Transverse colon (tissue), 4 donors: ENCODE results near the gene LCN2. TPM values are rescaled to one million over a fixed set of nuclear protein-coding genes. Genes with fewer than 3 reads are reported as not detected.

ENCODE experiments used
- DNase-seq: peaks from one replicate; pipeline ENCODE4 v3.0.0-alpha.2; 2019
- H3K27ac ChIP-seq, 4 donors: fragments of 200-600 bp; sonication (generic); 2 replicates each; pipeline ENCODE4 v1.5.1; 2016 to 2018; ENCODE audit warnings: inconsistent platforms in 4 of 4
- H3K27me3 ChIP-seq: fragments of 200-600 bp; sonication (generic); 2 replicates; pipeline ENCODE4 v1.5.1; 2017; ENCODE audit warnings: inconsistent platforms
- H3K36me3 ChIP-seq, 4 donors: fragments of 200-600 bp; sonication (generic); 2 replicates each; pipeline ENCODE4 v1.5.1; 2017 to 2019; ENCODE audit warnings: inconsistent platforms in 4 of 4
- H3K4me1 ChIP-seq, 4 donors: fragments of 200-600 bp; sonication (generic); 2 replicates each; pipeline ENCODE4 v1.5.1; 2017 to 2020; ENCODE audit warnings: inconsistent platforms in 4 of 4
- H3K4me3 ChIP-seq, 4 donors: fragments of 200-600 bp; sonication (generic); 1 replicate in 1 of 4; 2 replicates in 3 of 4; pipeline versions ENCODE4 v1.5.1 to v1.6.1; 2017 to 2019; ENCODE audit warnings: inconsistent platforms in 4 of 4
- H3K9me3 ChIP-seq, 2 donors: fragments of 200-600 bp; sonication (generic); 2 replicates each; pipeline ENCODE4 v1.5.1; 2017 to 2019; ENCODE audit warnings: inconsistent platforms in 2 of 2
- EP300 ChIP-seq: sonication (generic); formaldehyde crosslinking; IDR thresholded peaks from one replicate; pipeline ENCODE4 v1.6.1; 2017; ENCODE audit warnings: antibody characterized with exemption, low read depth
- POLR2A ChIP-seq: fragments of 450-650 bp; IDR thresholded peaks from one replicate; pipeline ENCODE4 v1.6.1; 2016; ENCODE audit warnings: antibody characterized with exemption, mild to moderate bottlenecking, moderate library complexity
- POLR2AphosphoS5 ChIP-seq, 3 donors: sonication (generic); formaldehyde crosslinking; IDR thresholded peaks; one replicate each; pipeline ENCODE4 v1.6.1; 2016; ENCODE audit warnings: antibody characterized with exemption in 3 of 3
- WGBS, 2 donors: methylation state at CpG; one replicate each; pipeline ENCODE4 v1.1.5; 2018; ENCODE audit warnings: low coverage in 1 of 2; 5-methylcytosine and 5-hydroxymethylcytosine counted together
- in situ Hi-C, 4 donors: fragments of 200-750 bp; cut with MboI; loops; one replicate each; pipeline versions ENCODE4 v1.15.0 to v1.15.1; 2017; ENCODE audit warnings: low sequenced_read_pairs in 3 of 4, low pct_ligation_motif_present in 1 of 4, low pct_unique_long_range_greater_than_20kb in 1 of 4
- intact Hi-C: fragments of 100-400 bp; cut with DNase I; formaldehyde crosslinking; loops from one replicate; pipeline ENCODE4 v1.15.1; 2023; ENCODE audit warnings: low total_unique reads
- total RNA-seq, 4 donors: library from RNA; depleted of rRNA; stranded (reverse); fragments of >200 nt; gene quantifications; one replicate each; pipeline ENCODE4 v1.1.0, GENCODE V29; 2016
- TF ChIP-seq, protein P1 (sequence below), 5 experiments: fragments of 200-600 bp in 3 of 5; fragments of 450-650 bp in 2 of 5; sonication (generic) in 3 of 5; IDR thresholded peaks; 1 replicate in 2 of 5; 2 replicates in 3 of 5; pipeline ENCODE4 v1.5.1; 2016 to 2017; ENCODE audit warnings: antibody characterized with exemption in 5 of 5, inconsistent platforms in 3 of 5, mild to moderate bottlenecking in 2 of 5, moderate library complexity in 1 of 5

LCN2 gene
- total RNA-seq, 4 donors from 2014 or later = 8.6 to 115 (median 37.3) TPM

DNA sequence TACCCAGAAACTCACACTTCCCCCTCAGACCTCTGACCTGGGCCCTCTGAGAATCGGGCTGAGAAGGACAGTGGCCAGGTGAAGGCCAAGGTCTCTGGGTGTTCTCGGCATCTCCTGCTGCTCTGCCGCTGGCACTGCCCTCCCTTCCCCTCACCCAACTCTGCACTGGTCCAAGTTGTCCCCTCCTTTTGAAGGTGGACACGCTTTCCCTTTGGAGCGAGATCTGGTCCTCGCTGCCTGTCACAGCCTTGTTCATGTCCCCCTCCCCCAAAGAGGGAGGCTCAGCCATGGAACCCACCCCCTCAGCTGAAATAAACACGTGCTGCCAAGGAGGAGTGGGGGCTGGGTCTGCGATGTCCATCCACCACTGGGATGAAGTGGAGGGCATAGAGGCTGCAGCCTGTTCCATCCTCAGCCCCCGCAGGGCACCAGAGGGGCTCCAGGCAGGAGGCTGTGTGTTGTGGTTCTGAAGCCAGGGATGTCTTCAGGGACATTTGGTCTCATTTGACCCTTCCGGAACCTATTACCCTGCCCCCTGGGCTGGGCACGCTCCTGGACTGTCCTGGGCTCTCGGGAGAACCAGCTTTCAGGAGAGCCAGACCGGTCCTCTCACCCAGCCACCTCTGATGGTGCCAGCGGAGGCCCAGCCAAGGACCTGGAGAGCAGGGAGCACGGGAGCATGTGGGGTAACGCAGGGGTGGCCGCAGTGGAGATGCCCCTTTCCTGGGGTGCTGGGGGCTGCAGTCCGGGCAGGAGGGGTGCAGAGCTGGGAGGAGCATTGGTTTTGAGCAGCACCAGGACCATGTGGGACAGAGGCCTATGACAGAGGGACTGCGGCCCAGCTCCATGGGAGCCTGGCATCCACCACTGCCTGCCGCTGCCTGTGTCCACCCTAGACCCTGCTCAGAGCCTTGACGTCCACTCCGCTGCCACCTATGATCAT lies 4.7 kb upstream of the LCN2 start:
- 89% methylated on average over 20 of the region's 22 CpGs; no CpG with 5 or more reads in 1 of the 2 donors for WGBS, 2 donors
- no peak for DNase-seq
- H3K9me3 ChIP-seq = no peaks in the 10 kb centered on the region
- intact Hi-C loops = no loop called here
- H3K27me3 ChIP-seq = no peaks in the 10 kb centered on the region
- no peak for TF ChIP-seq POLR2A
- no peak for TF ChIP-seq POLR2AphosphoS5 (IDR thresholded peaks at IDR 0.05)
- no peak for TF ChIP-seq EP300
- TF ChIP-seq, protein P1, sequence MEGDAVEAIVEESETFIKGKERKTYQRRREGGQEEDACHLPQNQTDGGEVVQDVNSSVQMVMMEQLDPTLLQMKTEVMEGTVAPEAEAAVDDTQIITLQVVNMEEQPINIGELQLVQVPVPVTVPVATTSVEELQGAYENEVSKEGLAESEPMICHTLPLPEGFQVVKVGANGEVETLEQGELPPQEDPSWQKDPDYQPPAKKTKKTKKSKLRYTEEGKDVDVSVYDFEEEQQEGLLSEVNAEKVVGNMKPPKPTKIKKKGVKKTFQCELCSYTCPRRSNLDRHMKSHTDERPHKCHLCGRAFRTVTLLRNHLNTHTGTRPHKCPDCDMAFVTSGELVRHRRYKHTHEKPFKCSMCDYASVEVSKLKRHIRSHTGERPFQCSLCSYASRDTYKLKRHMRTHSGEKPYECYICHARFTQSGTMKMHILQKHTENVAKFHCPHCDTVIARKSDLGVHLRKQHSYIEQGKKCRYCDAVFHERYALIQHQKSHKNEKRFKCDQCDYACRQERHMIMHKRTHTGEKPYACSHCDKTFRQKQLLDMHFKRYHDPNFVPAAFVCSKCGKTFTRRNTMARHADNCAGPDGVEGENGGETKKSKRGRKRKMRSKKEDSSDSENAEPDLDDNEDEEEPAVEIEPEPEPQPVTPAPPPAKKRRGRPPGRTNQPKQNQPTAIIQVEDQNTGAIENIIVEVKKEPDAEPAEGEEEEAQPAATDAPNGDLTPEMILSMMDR (IDR thresholded peaks at IDR 0.05) = no peak
- no peak overlapping the region for H3K4me3 ChIP-seq
- in situ Hi-C loops = loop anchor here in 1 of 4 donors (25.0 kb wide), 1 partner anchor 107 kb away; no protein-coding TSS in a partner anchor
- H3K36me3 ChIP-seq = no peaks in the 10 kb centered on the region
- H3K27ac ChIP-seq = no peak overlapping the region
- H3K4me1 ChIP-seq = peaks cover 8 to 22% (median 16%) of the 10 kb centered on the region in 4 donors

GRCh38 chr9:128145536-128145935 lies 3.7 kb upstream of the LCN2 start:
- in situ Hi-C loops = loop anchor here in 1 of 4 donors (25.0 kb wide), 1 partner anchor 108 kb away; no protein-coding TSS in a partner anchor

DNA sequence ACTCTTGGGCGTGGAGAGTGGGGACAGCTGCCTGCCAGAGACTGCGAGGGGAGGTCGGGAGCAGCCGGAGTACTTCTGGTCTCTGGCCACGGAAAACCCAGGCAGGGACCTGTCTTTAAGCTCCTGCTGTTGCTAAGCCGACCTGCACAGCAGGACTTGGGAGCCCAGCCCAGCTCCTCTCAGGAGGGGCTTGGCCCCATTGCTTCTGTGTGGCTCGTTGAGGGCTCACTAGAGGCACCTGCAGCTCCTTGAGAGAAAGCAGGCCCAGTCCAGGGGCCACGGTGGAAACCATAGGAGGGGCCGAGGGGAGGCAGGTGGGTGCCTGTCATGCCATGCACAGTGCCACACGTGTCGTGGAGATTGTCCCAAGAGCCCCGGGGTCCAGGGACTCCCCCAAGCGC lies 3.3 kb upstream of the LCN2 start:
- H3K27ac ChIP-seq = no peak overlapping the region
- no peak for DNase-seq
- H3K9me3 ChIP-seq = no peaks in the 10 kb centered on the region
- no peaks in the 10 kb centered on the region for H3K36me3 ChIP-seq
- 85% methylated on average over 11 of the region's 13 CpGs; no CpG with 5 or more reads in 1 of the 2 donors for WGBS, 2 donors
- no peak overlapping the region for H3K4me3 ChIP-seq
- intact Hi-C loops (no loop called here), in situ Hi-C loops (loop anchor here in 1 of 4 donors (25.0 kb wide), 1 partner anchor 109 kb away; no protein-coding TSS in a partner anchor)
- TF ChIP-seq POLR2A (no peak), POLR2AphosphoS5 (IDR thresholded peaks at IDR 0.05) (no peak), EP300 (no peak)
- TF ChIP-seq, protein P1 (IDR thresholded peaks at IDR 0.05) = no peak
- H3K4me1 ChIP-seq = peaks cover 10 to 29% (median 20%) of the 10 kb centered on the region in 4 donors
- no peaks in the 10 kb centered on the region for H3K27me3 ChIP-seq

More at GRCh38 chr9:128145536-128145935, 3.7 kb upstream of the LCN2 start:
- no peaks in the 10 kb centered on the region for H3K36me3 ChIP-seq
- 73% methylated on average over 8 of the region's 8 CpGs; no CpG with 5 or more reads in 1 of the 2 donors for WGBS, 2 donors
- TF ChIP-seq POLR2A (no peak), EP300 (no peak), POLR2AphosphoS5 (IDR thresholded peaks at IDR 0.05) (no peak)
- TF ChIP-seq, protein P1 (IDR thresholded peaks at IDR 0.05) = no peak
- no peak overlapping the region for H3K27ac ChIP-seq
- H3K4me1 ChIP-seq = peaks cover 10 to 29% (median 20%) of the 10 kb centered on the region in 4 donors
- DNase-seq = no peak
- intact Hi-C loops = no loop called here
- H3K27me3 ChIP-seq = no peaks in the 10 kb centered on the region
- H3K9me3 ChIP-seq = no peaks in the 10 kb centered on the region
- H3K4me3 ChIP-seq = no peak overlapping the region

- H3K4me3 ChIP-seq = no peak overlapping the region
- 92% methylated on average over 8 of the region's 8 CpGs; no CpG with 5 or more reads in 1 of the 2 donors for WGBS, 2 donors
- H3K4me1 ChIP-seq = peaks cover 10 to 29% (median 20%) of the 10 kb centered on the region in 4 donors
- in situ Hi-C loops (loop anchor here in 1 of 4 donors (25.0 kb wide), 1 partner anchor 109 kb away; no protein-coding TSS in a partner anchor), intact Hi-C loops (no loop called here)
- H3K27ac ChIP-seq = no peak overlapping the region
- TF ChIP-seq EP300 (no peak), POLR2A (no peak), POLR2AphosphoS5 (IDR thresholded peaks at IDR 0.05) (no peak)
- TF ChIP-seq, protein P1 (IDR thresholded peaks at IDR 0.05) = no peak
- DNase-seq = no peak
- H3K9me3 ChIP-seq = no peaks in the 10 kb centered on the region
- no peaks in the 10 kb centered on the region for H3K36me3 ChIP-seq
- no peaks in the 10 kb centered on the region for H3K27me3 ChIP-seq
These were observed 2.6 kb upstream of the LCN2 start for GRCh38 chr9:128146591-128147120.
